22Rv1 (cell line): ENCODE measurements around the gene ATXN1.

ENCODE experiments used
- ZFX ChIP-seq: fragments of 450-650 bp; IDR thresholded peaks from 2 replicates; pipeline ENCODE4 v1.6.1; 2017; ENCODE audit warnings: antibody characterized with exemption, borderline replicate concordance
- TF ChIP-seq, protein P1 (sequence below): fragments of 450-650 bp; IDR thresholded peaks from 2 replicates; pipeline ENCODE4 v1.5.1; 2017; ENCODE audit warnings: mild to moderate bottlenecking

GRCh38 chr6:16621002-16621401 is 140.3 kb downstream of the ATXN1 start:
- TF ChIP-seq, protein P1, sequence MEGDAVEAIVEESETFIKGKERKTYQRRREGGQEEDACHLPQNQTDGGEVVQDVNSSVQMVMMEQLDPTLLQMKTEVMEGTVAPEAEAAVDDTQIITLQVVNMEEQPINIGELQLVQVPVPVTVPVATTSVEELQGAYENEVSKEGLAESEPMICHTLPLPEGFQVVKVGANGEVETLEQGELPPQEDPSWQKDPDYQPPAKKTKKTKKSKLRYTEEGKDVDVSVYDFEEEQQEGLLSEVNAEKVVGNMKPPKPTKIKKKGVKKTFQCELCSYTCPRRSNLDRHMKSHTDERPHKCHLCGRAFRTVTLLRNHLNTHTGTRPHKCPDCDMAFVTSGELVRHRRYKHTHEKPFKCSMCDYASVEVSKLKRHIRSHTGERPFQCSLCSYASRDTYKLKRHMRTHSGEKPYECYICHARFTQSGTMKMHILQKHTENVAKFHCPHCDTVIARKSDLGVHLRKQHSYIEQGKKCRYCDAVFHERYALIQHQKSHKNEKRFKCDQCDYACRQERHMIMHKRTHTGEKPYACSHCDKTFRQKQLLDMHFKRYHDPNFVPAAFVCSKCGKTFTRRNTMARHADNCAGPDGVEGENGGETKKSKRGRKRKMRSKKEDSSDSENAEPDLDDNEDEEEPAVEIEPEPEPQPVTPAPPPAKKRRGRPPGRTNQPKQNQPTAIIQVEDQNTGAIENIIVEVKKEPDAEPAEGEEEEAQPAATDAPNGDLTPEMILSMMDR, result no peak
- no peak for TF ChIP-seq ZFX
